GM19035 (cell line): ENCODE measurements around the gene PRPSAP2.
"Not testable (repeated sequence)": the region's sequence is repeated elsewhere in the genome, so short reads cannot be mapped to it uniquely, and the experiment has no call there.

ENCODE experiments used
- ATAC-seq: cut with Tn5 transposase; IDR thresholded peaks from one replicate; pipeline ENCODE4 v1.9.1; 2021; ENCODE audit not compliant: unreplicated experiment

Gene PRPSAP2

DNA sequence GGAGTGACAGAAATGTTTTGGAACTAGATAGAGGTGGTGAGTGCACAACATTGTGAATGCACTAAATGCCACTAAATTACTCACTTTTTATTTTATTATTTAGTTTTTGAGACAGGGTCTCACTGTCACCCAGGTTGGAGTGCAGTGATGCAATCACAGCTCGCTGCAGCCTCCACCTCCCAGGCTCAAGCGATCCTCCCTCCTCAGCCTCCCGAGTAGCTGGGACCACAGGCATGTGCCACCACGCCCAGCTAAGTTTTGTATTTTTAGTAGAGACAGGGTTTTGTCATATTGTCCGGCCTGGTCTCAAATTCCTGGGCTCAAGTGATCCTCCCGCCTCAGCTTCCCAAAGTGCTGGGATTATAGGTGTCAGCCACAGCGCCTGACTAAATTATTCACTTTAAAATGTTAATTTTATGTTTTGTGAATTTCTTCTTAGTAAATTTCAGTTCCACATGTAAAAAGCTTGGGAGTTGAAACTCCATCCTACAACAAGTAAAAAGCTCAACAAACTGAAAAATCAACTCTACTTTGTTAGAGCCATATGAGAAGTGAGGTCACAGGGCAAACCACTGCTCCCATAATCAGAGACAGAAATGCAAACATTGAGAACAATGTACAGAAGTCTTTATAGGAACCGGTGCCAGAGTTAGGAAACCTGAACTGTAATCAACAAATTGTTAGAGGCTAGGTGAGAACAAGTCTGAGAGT, 80.2 kb downstream of the PRPSAP2 start:
- no peak for ATAC-seq

GRCh38 chr17:18938692-18939023, 80.7 kb downstream of the PRPSAP2 start:
- no peak for ATAC-seq

- ATAC-seq = no peak
Observed at GRCh38 chr17:18944646-18945045, 86.7 kb downstream of the PRPSAP2 start.

DNA sequence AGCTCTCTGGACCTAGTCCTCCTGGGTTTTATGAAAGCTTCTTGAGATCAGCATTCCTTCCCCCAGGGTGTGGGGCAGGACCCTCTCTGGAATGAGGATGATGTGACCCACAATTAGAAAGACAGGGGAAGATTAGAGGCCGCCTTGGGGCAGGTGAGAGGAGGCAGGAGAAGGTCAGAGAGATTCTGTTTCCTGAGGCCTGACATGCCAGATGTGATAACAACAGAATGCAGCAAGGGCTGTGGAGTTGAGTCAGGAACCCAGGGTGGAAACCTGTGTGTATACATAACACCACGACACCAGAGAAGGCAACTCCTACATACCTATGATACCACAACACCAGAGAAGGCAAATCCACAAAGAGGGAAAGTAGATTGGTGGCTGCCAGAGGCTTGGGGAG, 88.6 kb downstream of the PRPSAP2 start:
- ATAC-seq = no peak

DNA sequence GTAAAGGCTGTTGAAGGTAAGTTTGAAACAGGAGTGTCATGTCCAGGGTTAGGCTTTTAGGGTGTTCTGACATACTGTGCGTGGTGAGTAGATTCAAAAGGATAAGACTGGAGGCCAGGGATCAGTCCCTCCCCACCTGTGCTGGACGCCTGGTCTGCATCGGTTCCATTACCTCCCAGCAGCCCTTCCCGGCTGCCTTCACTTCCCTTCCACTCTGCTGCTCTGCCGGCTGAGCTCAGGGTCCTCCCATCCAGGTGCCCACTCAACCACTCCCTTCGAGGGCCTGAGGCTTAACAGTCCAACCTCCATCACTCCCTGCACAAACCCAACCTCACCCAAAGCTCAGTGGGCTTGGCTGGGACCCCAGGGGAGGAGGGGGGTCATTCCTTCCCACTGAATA, 89.9 kb downstream of the PRPSAP2 start:
- ATAC-seq = no peak

DNA sequence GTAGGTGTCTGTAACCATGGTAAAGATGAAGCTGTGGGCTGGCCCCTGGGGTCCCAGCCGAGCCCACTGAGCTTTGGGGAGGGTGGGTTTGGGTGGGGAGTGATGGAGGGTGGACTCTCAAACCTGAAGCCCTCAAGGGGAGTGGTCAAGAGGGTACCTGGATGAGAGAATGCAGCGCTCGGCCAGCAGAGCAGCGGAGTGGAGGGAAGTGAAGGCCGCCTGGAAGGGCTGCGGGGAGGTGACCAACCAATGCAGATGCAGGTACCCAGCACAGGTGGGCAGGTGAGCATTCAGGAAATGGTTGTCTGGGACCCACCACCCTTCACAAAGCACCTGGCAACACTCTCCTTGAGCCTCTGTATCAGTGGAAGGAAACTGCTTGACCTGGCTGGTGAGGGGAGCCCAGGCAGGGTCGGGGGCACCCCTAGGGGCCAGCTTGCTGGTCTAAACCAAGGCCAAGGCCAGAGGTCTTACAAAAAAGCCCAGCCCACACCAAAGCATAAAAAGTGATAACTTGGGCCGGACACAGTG, 90.6 kb downstream of the PRPSAP2 start:
- no peak for ATAC-seq

GRCh38 chr17:18949566-18949965, 91.6 kb downstream of the PRPSAP2 start:
- no peak for ATAC-seq

DNA sequence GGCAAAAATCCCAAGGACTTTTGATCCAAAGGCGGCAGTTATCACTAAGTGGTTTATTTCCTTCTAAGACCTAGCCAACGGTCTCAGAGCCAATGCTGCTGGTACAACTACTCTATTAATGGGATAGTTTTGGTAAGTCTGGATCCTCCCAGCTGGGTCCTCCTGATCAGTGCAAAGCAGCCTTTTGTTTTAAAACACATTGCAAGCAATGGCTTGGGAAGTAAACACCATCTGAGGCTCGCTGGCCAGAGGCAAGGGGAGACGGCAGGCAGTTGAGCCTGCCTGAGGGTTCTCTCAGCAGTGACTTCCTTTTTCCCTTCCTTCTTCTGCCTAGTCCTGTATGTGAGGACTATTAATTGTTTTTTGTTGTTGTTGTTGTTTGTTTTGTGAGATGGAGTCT, 92.4 kb downstream of the PRPSAP2 start:
- no peak for ATAC-seq

DNA sequence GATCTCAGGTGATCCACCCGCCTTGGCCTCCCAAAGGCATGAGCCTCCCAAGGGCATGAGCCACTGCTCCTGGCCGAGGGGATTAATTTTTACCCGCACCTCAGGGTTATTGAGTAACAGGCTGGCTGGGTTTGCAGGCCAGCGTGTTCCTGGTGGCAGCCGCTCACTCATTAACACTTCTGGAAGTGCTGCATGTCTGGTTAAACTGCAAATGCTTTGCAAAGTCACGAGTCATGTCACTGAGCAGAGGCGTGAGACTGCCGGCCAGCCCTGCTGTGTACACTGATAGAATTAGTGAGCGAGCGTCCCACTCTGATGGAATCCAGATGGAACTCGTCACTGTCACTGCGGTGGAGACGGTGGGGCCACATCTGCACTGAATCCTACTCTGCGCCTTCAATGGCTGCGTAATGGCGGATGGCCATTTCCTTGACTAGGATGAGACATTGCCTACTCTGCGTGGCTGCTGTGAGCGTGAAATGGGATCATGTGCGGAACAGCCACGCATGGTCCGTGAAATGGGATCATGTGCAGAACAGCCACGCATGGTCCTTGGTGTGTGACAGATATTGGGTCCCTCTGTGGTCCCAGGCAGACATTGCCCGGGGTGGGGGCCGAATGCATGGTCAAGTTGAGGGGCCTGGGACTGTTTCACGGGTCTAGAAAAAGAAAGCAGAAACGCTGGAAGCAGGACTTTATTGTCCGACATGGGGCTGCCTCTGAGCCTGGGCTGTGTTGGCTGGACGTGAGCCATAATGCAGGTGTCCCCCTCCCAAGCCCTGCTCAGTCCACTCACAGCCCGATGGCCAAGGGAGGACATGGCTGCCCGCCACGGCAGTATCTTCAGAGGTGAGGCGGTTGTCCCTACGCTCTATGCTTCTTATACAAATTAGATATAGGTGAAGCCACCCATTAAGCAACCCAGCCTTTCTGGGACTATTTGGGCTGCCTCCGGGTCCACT, 93.3 kb downstream of the PRPSAP2 start:
- ATAC-seq = no peak

DNA sequence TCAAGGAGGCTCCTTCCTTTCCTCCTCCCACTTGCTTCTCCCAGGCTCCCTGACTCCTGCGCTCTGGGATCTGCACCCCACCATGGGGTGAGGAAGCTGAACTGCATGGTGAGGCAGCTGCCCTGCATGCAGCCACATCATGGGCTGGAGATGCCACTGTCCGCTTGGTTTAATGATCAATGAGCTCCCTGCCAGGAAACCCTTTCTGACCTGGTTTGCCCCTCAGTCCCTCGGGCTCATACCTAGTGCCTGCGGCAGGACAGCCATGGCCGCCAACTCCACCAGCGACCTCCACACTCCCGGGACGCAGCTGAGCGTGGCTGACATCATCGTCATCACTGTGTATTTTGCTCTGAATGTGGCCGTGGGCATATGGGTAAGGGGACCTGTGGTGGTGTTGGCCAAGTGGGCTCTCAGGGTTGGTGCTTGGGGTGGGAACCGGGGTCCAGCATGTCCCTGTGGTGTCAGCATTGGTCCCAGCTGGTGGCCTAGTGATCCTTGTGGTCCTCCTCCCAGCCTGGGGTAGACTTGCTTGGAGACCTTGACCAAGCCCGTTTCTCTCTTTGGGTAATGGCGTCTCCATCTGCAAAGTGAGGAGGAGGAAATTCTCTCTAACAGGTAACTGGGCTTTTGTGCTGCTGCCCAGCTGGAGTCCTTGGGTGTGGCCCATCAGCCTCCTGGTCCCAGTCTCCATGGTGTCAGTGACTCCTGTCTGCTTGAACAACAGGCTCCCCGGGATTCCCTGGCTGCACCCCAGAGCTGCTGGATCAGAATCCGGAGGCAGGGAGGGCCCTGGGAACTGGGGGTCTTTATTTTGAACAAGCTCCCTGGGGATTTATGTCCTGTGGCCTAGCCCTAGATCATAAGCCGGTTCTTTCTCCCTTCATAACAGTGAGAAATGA, 94.3 kb downstream of the PRPSAP2 start, which contains the start of gene SLC5A10:
Gene SLC5A10 (plus strand): TSS at position 225 of the 902 bp plus-strand sequence. CDS start 41 bp downstream, at position 266.
- no peak for ATAC-seq

DNA sequence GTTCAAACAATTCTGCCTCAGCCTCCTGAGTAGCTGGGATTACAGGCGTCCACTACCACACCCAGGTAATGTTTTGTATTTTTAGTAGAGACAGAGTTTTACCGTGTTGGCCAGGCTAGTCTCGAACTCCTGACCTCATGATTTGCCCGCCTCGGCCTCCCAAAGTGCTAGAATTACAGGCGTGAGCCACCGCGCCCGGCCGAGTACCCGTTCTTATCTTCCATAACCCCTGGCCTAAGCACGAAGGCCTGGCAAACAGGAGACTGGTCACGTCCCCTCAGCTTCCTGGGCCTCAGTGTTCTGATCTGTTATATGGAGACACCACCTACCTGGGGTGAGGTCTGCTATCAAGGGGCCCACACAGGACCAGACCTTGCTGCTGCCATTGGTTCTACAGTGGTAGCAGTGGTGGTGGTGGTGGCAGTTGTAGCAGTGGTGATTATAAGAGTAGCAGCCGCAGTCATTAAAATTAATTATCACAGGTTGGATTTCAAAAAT, 95.3 kb downstream of the PRPSAP2 start:
- no peak for ATAC-seq

- ATAC-seq = no peak
Observed at GRCh38 chr17:18954321-18954720, 96.4 kb downstream of the PRPSAP2 start.

- no peak for ATAC-seq
Observed at GRCh38 chr17:18955009-18955408, 97.1 kb downstream of the PRPSAP2 start.

DNA sequence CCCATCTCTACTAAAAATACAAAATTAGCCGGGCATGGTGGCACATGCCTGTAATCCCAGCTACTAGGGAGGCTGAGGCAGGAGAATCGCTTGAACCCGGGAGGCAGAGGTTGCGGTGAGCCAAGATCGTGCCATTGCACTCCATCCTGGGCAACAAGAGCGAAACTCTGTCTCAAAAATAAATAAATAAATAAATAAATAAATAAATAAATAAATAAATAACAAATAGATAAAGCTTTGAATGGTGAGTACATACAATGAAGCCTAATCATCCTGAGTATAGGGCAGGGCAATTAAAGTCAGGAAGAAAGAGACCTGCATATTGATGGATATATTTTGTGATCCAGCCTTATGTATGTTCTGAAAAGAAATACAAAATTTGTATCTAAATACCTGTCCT, 98.1 kb downstream of the PRPSAP2 start:
- ATAC-seq = not testable (repeated sequence)

GRCh38 chr17:18956581-18956980, 98.7 kb downstream of the PRPSAP2 start:
- no peak for ATAC-seq

GRCh38 chr17:18957831-18958230, 99.9 kb downstream of the PRPSAP2 start:
- no peak for ATAC-seq

DNA sequence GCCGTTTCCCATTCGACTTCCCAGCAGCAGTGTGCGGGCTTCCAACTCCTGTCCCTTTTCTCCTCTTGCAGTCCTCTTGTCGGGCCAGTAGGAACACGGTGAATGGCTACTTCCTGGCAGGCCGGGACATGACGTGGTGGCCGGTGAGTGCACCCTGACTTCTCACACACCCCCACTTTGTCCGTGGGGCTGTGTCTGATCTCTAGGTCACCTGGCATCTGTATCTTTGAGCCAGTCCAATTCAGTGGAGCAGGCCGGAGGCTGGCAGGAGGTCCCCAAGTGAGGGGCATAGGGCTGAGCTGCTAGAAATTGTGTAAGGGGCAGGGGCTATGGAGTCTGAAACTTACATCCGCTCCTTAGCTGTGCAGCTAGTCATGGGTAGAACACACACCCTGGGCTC, 100.7 kb downstream of the PRPSAP2 start:
- ATAC-seq = no peak

DNA sequence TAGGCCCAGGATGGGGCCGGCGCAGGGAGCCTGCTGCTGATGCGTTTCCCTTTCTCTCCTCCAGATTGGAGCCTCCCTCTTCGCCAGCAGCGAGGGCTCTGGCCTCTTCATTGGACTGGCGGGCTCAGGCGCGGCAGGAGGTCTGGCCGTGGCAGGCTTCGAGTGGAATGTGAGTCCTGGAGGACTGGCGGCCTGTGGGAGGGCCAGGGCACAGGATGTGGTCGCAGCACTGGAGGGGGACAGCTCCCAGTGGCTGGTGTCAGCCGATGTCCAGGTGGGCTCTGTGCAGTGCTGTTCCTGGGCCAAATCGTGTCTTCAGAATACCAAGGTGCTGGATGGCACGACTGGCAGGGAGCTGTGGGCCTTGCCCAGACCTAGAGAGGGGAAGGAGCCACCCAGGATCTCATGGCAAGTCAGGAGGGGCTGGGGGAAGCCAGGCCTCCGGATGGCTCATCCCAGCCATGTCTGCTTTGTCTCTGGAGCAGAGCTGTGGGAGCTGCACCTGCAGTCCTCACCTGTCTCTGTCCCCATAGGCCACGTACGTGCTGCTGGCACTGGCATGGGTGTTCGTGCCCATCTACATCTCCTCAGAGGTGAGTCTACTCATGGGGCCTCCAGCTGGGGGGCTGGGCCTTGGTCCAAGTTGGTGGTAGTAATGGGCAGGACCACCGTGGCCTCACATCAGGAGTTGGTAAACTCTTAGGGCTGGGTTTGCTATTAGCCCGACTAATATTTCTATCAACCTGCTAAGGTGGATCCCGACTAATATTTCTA, 101.3 kb downstream of the PRPSAP2 start:
- ATAC-seq = no peak

DNA sequence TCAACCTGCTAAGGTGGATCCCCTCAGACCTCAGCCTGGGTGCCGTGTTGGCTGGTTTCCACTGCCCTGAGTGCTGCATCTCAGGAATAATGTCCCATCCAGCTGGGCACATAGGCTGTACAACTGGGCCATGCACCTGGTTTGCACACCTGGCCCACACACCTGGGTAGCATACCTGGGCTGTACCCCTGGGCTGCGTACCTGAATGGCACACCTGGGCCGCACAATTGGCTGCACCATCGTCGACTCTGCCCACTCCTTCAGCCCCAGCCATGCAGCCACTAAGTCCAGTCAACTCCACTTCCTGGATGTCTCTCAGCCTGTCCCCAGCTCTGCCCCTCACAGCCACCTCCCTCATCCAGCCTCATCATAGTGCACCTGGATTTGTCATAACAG, 101.9 kb downstream of the PRPSAP2 start:
- ATAC-seq = no peak

GRCh38 chr17:18960241-18960665, 102.3 kb downstream of the PRPSAP2 start:
- no peak for ATAC-seq
